Bronchial epithelial cell (primary cell): ENCODE data around the gene NAPEPLD. TPM values are rescaled to one million over a fixed set of nuclear protein-coding genes. Genes with fewer than 3 reads are reported as not detected.

Source experiments
- DNase-seq: peaks from one replicate; pipeline ENCODE4 v3.0.0-alpha.2; 2010; ENCODE audit warnings: low read depth
- FAIRE-seq: peaks from 2 replicates; lab custom pipeline; 2011; peaks lifted over from hg19 to GRCh38; lab: Jason Lieb, UNC
- H3K27me3 ChIP-seq: 2 replicates; pipeline ENCODE4 v1.5.1; 2011; ENCODE audit warnings: low read length; ENCODE audit not compliant: control insufficient read depth, insufficient read depth
- H3K36me3 ChIP-seq: 2 replicates; pipeline ENCODE4 v1.5.1; 2011; ENCODE audit warnings: low read length; ENCODE audit not compliant: control insufficient read depth, insufficient read depth
- H3K4me3 ChIP-seq: 2 replicates; pipeline ENCODE4 v1.5.1; 2011; ENCODE audit warnings: mild to moderate bottlenecking, low read depth, low read length, control low read depth
- total RNA-seq: library from RNA; depleted of rRNA; stranded (reverse); fragments of >200 nt; gene quantifications from 2 replicates; pipeline ENCODE4 v1.2.1, GENCODE V29; 2014
- TF ChIP-seq, protein P1 (sequence below): IDR thresholded peaks from 2 replicates; pipeline ENCODE4 v1.5.1; 2011; ENCODE audit warnings: mild to moderate bottlenecking, moderate library complexity, low read length, control low read depth, inconsistent platforms; ENCODE audit not compliant: insufficient read depth, severe bottlenecking

The NAPEPLD gene
- total RNA-seq, 1 donor from 2014 or later: 2.6 TPM

DNA sequence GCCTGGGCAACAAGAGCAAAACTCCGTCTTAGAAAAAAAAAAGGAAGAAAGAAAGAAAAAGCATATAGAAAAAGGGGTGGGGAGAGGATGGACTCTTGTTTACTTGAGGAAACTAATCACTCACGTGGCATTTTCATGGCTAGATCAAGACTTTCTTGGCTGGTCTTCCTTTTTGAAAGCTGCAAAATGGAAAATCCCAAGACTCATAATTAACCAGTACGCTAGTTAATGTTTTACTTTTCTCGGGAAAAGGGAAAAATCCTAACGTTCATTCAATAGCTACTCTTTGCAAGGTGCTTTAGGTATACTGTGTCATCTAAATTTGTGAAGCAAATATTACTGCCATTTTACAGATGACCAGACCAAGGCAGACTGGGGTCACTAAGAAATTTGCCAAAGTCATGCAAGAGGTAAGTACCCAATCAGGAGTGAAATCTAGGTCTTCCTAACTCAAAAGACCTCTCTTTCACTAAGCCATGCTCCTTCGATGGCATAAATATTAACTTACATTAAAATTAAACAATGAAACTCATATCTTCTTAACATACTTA is 24.4 kb downstream of the NAPEPLD start:
- TF ChIP-seq, protein P1, sequence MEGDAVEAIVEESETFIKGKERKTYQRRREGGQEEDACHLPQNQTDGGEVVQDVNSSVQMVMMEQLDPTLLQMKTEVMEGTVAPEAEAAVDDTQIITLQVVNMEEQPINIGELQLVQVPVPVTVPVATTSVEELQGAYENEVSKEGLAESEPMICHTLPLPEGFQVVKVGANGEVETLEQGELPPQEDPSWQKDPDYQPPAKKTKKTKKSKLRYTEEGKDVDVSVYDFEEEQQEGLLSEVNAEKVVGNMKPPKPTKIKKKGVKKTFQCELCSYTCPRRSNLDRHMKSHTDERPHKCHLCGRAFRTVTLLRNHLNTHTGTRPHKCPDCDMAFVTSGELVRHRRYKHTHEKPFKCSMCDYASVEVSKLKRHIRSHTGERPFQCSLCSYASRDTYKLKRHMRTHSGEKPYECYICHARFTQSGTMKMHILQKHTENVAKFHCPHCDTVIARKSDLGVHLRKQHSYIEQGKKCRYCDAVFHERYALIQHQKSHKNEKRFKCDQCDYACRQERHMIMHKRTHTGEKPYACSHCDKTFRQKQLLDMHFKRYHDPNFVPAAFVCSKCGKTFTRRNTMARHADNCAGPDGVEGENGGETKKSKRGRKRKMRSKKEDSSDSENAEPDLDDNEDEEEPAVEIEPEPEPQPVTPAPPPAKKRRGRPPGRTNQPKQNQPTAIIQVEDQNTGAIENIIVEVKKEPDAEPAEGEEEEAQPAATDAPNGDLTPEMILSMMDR: no peak
- no peak overlapping the region for H3K4me3 ChIP-seq
- H3K36me3 ChIP-seq: peaks cover 3% of the 10 kb centered on the region
- no peak for DNase-seq
- no peaks in the 10 kb centered on the region for H3K27me3 ChIP-seq
- no peak for FAIRE-seq

DNA sequence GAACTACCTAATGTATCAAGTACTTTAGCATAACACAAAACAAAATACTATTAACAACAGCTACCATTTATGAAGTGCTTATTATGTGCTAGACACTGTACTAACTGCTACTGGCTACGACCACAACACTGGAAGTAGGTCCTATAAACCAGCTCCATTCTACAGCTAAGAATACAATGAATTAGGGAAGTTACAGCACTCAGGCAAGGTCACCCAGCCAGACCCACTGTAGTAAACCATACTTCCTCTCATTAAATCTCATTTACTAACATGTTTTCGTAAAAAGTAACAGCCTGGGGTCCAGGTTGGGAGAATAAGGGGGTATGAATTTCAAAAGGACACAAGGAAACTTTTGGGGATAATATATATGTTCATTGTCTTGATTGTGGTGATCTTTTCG is 25.4 kb downstream of the NAPEPLD start:
- no peak for FAIRE-seq
- Histone ChIP-seq H3K36me3 (peaks cover 3% of the 10 kb centered on the region), H3K27me3 (no peaks in the 10 kb centered on the region)

DNA sequence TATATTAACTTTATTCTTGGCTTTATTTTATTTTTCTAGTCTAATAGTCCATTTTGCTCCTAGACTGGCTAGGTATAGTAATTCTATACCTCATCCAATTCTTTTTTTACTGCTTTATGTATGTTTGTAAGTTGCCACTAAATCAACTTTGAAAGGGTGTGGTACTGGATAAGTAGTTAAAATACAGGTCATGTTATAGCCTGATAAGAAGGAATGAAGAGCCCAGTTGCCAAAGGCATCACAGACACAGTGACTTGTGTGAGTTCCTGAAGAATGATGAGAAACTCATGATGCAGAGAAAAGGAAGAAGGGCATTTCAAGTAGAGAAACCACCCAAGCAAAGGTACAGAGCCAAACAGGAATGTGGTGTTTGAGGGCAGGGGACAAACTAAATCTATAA is 27.3 kb downstream of the NAPEPLD start:
- TF ChIP-seq, protein P1: no peak
- Histone ChIP-seq H3K4me3 (no peak overlapping the region), H3K36me3 (peaks cover 2% of the 10 kb centered on the region), H3K27me3 (no peaks in the 10 kb centered on the region)
- no peak for FAIRE-seq
- no peak for DNase-seq

More for the DNA sequence above, 25.4 kb downstream of the NAPEPLD start:
- DNase-seq: no peak
- H3K4me3 ChIP-seq: no peak overlapping the region
- TF ChIP-seq, protein P1: no peak

DNA sequence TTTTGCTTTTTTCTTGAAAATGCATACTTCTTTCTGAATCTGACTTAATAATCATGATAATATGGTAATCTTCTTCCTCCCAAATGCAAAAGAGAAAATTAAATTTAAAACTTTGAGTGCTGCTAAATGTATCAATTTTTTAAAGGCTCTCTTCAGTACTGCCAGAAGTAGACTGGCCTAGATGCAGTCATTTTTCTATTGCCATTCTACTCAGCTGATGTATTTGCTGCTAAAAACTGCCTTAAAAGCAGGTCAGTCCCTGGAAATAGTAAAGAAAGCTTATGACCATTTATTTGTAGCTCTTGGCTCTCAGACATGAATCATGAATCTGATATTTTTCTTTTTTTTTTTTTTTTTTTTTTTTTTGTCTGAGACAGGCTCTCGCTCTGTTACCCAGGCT is 28.5 kb downstream of the NAPEPLD start:
- peaks cover 2% of the 10 kb centered on the region for H3K36me3 ChIP-seq
- H3K4me3 ChIP-seq: no peak overlapping the region
- H3K27me3 ChIP-seq: no peaks in the 10 kb centered on the region
- no peak for FAIRE-seq
- TF ChIP-seq, protein P1: no peak
- DNase-seq: no peak

DNA sequence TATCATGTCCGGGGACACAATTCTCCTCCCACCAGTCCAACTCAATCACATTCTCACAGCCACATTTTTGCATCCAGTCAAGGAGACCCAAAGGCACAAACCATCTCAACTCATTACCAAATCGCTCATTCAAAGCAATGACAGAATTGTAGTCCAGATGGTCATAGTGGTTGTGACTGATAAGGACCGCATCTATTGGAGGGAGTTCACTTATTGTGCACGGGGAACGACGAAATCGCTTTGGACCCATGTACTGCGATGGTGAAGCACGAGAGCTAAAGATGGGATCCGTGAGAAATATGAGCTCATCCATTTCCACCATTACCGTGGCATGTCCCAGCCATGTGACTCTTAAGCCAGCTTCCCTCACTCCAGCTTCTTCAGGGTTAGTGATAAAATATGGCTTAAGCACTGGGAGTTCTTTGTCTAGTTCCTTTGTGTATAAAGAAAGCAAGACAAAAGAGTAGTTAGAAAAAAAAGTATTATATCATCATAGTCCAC is 29.1 kb downstream of the NAPEPLD start:
- DNase-seq (no peak), FAIRE-seq (no peak)
- Histone ChIP-seq H3K27me3 (no peaks in the 10 kb centered on the region), H3K4me3 (no peak overlapping the region), H3K36me3 (peaks cover 2% of the 10 kb centered on the region)
- TF ChIP-seq, protein P1: no peak

DNA sequence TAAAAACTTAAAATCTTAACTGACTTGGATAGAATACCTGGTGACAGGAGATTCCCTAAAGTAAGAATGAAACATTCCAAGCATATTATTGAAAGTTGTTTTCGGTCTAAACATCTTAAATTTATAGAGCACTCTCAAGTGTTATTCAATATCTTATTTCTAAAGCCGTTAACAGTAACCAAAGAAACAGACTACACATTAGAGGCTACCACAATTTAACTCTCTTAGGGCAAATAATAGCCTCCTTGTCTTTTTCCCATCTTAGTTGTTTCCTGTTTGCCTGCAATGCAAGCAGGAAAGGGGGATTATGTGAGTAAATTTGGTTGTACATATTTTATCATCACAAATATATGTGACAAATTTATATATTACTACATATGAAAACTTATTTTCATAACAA is 31.4 kb downstream of the NAPEPLD start:
- FAIRE-seq (no peak), DNase-seq (no peak)
- H3K27me3 ChIP-seq: no peaks in the 10 kb centered on the region
- H3K4me3 ChIP-seq: no peak overlapping the region
- peaks cover 2% of the 10 kb centered on the region for H3K36me3 ChIP-seq
- TF ChIP-seq, protein P1: no peak
